CD8-positive, alpha-beta memory T cell (primary cell): ENCODE measurements around the gene LRRFIP2. TPM values are rescaled to one million over a fixed set of nuclear protein-coding genes. Genes with fewer than 3 reads are reported as not detected.

ENCODE experiments used
- CTCF ChIA-PET: fragments of 350-600 bp; sonication (Branson Sonifier 250); formaldehyde crosslinking; loops from one replicate; lab custom pipeline; 2021; ENCODE audit warnings: antibody characterized with exemption; lab: Charles Lee
- POLR2A ChIA-PET: fragments of 350-600 bp; sonication (Branson Sonifier 250); formaldehyde crosslinking; loops from one replicate; lab custom pipeline; 2021; ENCODE audit warnings: antibody characterized with exemption; lab: Charles Lee
- DNase-seq, 5 donors: peaks; one replicate each; pipeline versions ENCODE4 v3.0.0 to v3.0.0-alpha.2; 2020 to 2022; ENCODE audit warnings: mixed read lengths in 1 of 5
- H3K27ac ChIP-seq: one replicate; pipeline ENCODE4 v1.7.0; 2013; ENCODE audit warnings: low read depth, mild to moderate bottlenecking, low read length, moderate library complexity
- H3K27me3 ChIP-seq: 2 replicates; pipeline ENCODE4 v1.7.0; 2013; ENCODE audit warnings: low read length, mild to moderate bottlenecking; ENCODE audit not compliant: insufficient read depth, poor library complexity, severe bottlenecking
- H3K36me3 ChIP-seq: 2 replicates; pipeline ENCODE4 v1.7.0; 2013; ENCODE audit warnings: mild to moderate bottlenecking, low read length, moderate library complexity; ENCODE audit not compliant: insufficient read depth
- H3K4me1 ChIP-seq: 2 replicates; pipeline ENCODE4 v1.7.0; 2013; ENCODE audit warnings: mild to moderate bottlenecking, low read length, moderate library complexity; ENCODE audit not compliant: insufficient read depth
- H3K4me3 ChIP-seq: 2 replicates; pipeline ENCODE4 v1.7.0; 2013; ENCODE audit warnings: mild to moderate bottlenecking, low read length
- H3K9me3 ChIP-seq: 2 replicates; pipeline ENCODE4 v1.7.0; 2013; ENCODE audit warnings: mild to moderate bottlenecking, low read length
- H3K27ac Mint-ChIP-seq, 8 donors: one replicate each; pipeline ENCODE4 v1.8.0; 2020 to 2021; ENCODE audit warnings: mixed read lengths in 8 of 8, mild to moderate bottlenecking in 6 of 8, inconsistent platforms in 3 of 8, moderate library complexity in 3 of 8
- H3K27me3 Mint-ChIP-seq, 2 donors: one replicate each; pipeline ENCODE4 v1.8.0; 2020 to 2021; ENCODE audit warnings: mixed read lengths in 2 of 2, mild to moderate bottlenecking in 1 of 2, moderate library complexity in 1 of 2
- H3K36me3 Mint-ChIP-seq, 3 donors: one replicate each; pipeline ENCODE4 v1.8.0; 2020 to 2021; ENCODE audit warnings: mixed read lengths in 3 of 3, inconsistent platforms in 1 of 3, mild to moderate bottlenecking in 1 of 3
- H3K4me1 Mint-ChIP-seq, 3 donors: one replicate each; pipeline ENCODE4 v1.8.0; 2020 to 2021; ENCODE audit warnings: mixed read lengths in 3 of 3, inconsistent platforms in 1 of 3, mild to moderate bottlenecking in 1 of 3
- H3K4me3 Mint-ChIP-seq, 7 donors: one replicate each; pipeline ENCODE4 v1.8.0; 2020 to 2021; ENCODE audit warnings: mixed read lengths in 7 of 7, mild to moderate bottlenecking in 6 of 7, moderate library complexity in 4 of 7, inconsistent platforms in 2 of 7
- H3K9me3 Mint-ChIP-seq, 5 donors: one replicate each; pipeline ENCODE4 v1.8.0; 2020 to 2022; ENCODE audit warnings: mixed read lengths in 5 of 5, mild to moderate bottlenecking in 3 of 5, moderate library complexity in 2 of 5, inconsistent platforms in 1 of 5
- polyA plus RNA-seq: library from polyadenylated mRNA; unstranded; fragments of 300-500 nt; fragmentation: Illumina TruSeq; gene quantifications from one replicate; pipeline ENCODE4 v1.2.3, GENCODE V29; 2021
- total RNA-seq, 2 experiments: library from RNA; stranded (reverse); gene quantifications; one replicate each; pipeline ENCODE4 v1.2.3, GENCODE V29; 2021

LRRFIP2 gene
- total and polyA plus RNA-seq, 3 experiments from 2014 or later, result 21.9 to 34.3 (median 34.1) TPM

DNA sequence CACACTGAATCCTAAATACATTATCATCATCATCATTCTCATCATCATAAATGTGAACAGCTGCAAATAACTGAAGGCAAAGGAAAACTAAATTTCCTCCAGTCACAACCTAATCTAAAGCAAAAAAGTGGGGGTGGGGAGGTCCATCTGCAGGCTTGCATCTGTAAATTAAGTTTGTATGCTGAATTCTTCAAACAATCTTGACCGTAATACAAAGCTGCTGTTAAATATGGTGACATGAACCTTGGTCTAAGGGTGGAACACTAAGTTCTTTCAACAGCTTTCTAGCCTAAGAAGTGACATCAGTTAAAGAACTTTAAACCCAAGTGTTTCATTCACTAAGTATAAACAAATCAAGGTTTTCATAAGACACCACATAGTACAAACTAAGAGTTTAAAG lies 4.3 kb downstream of the LRRFIP2 start:
- DNase-seq, result no peak
- no peaks in the 10 kb centered on the region for H3K9me3 ChIP-seq
- H3K36me3 ChIP-seq, result no peaks in the 10 kb centered on the region
- ChIA-PET CTCF (no interaction called here), POLR2A (no interaction called here)
- peaks cover 11% of the 10 kb centered on the region for H3K4me1 ChIP-seq
- Mint-ChIP-seq H3K9me3 (no peaks in the 10 kb centered on the region), H3K27ac (peak overlapping the region in 1 of 8 donors; percentile 1), H3K4me1 (peaks cover 21 to 52% (median 43%) of the 10 kb centered on the region in 3 donors), H3K36me3 (peaks cover 0 to 31% (median 13%) of the 10 kb centered on the region in 3 donors), H3K4me3 (no peak overlapping the region), H3K27me3 (no peaks in the 10 kb centered on the region)
- no peak overlapping the region for H3K4me3 ChIP-seq
- H3K27me3 ChIP-seq, result no peaks in the 10 kb centered on the region
- H3K27ac ChIP-seq, result no peak overlapping the region

DNA sequence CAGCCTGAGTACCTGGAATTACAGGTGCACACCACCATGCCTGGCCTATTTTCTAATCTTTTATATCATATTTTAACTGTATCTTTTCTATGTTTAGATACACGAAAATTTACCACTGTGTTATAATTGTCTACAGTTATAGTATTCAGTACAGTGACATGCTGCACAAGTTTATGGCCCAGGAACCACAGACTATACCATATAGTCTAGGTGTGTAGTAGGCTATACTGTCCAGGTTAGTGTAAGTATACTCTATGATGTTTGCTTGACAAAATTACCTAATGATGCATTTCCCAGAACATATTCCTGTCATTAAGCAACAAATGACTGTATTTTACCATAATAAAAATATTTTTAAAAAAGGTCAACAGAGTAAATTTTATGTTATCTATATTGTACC lies 5.5 kb downstream of the LRRFIP2 start:
- peaks cover 0 to 31% (median 14%) of the 10 kb centered on the region in 3 donors for H3K36me3 Mint-ChIP-seq
- no peaks in the 10 kb centered on the region for H3K27me3 Mint-ChIP-seq
- no peaks in the 10 kb centered on the region for H3K9me3 Mint-ChIP-seq
- CTCF ChIA-PET, result no interaction called here
- H3K4me3 Mint-ChIP-seq, result no peak overlapping the region
- Histone ChIP-seq H3K9me3 (no peaks in the 10 kb centered on the region), H3K4me3 (no peak overlapping the region), H3K36me3 (no peaks in the 10 kb centered on the region), H3K4me1 (no peaks in the 10 kb centered on the region), H3K27me3 (no peaks in the 10 kb centered on the region), H3K27ac (no peak overlapping the region)
- peaks cover 14 to 47% (median 38%) of the 10 kb centered on the region in 3 donors for H3K4me1 Mint-ChIP-seq
- POLR2A ChIA-PET, result no interaction called here
- no peak for DNase-seq
- no peak overlapping the region for H3K27ac Mint-ChIP-seq

DNA sequence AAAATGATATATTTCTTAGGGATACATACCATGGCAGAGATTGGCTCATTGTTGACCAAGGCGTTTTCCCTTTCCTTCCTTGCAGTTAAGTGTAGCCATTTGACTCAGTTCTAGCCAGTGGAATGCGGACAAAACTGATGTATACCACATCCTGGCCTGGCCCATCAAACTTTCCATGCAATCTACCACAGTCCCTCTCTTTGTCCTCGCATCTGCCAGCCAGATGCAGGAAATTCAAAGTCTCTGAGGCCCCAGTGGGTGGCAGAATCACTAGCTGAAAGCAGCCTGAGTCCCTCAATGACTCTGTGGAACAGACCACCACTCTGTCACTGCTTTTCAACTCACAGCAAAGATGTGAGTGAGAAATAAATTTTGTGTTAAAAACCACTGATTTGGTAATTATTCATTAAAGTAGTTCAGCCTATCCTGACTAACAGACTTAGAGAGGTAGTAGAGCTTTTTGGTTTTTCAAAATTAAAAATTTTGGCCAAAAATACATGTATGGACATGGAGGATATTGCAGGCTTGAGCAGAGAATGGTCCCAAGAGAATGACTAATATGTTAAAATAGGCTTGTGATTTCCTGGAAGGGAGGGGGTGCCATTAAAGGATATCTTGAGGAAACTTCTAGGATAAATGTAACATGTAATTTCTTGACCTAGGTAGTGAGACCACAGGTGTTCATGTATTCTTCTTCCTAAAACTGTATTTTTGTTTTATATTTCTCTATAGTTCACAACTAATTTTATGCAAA lies 10.9 kb downstream of the LRRFIP2 start:
- H3K27me3 ChIP-seq, result no peaks in the 10 kb centered on the region
- Mint-ChIP-seq H3K4me1 (peaks cover 32 to 39% (median 39%) of the 10 kb centered on the region in 3 donors), H3K27ac (peak overlapping the region in 7 of 8 donors; percentile 44 to 91 (median 72)), H3K36me3 (peaks cover 0 to 27% (median 15%) of the 10 kb centered on the region in 3 donors), H3K27me3 (peaks cover 0 to under 1% of the 10 kb centered on the region in 2 donors), H3K4me3 (peak overlapping the region in 2 of 7 donors; percentile 32 to 42), H3K9me3 (no peaks in the 10 kb centered on the region)
- CTCF ChIA-PET, result no interaction called here
- H3K4me3 ChIP-seq, result no peak overlapping the region
- no peak for DNase-seq
- POLR2A ChIA-PET, result no interaction called here
- H3K27ac ChIP-seq, result no peak overlapping the region
- H3K9me3 ChIP-seq, result no peaks in the 10 kb centered on the region
- peaks cover 14% of the 10 kb centered on the region for H3K4me1 ChIP-seq
- no peaks in the 10 kb centered on the region for H3K36me3 ChIP-seq

DNA sequence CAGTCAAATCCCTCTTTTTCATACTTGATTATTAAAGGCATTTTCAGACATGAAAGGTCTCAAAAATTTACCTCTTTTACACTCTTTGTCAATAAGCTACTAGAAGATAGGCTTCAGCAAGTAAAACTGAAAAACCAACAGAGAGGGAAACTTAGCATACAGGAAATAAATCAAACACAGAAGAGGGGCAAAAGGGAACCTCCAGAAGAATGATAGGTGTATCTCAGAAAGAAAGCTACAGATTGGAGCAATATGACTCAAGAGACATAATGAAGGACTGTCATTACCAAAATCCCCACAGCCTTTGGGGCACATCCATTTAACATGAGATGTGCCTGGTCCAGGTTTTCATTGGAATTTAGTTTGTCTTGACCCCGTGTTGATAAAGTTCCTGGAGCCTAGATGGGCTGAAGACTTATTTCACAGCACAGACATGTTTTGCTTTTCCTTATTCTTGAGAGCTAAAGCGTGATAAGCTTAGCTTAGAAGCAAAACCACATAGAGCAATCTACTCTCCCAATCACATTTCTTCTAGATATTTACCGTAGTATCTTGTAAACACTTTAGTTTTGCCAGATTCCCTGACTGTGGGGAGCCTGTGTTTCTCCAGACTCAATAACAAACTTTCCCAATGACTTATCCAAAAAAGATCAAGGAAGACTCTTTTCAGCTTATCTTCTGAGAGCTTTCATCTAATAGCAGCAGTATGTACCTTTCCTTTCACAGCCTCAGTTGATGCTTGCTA lies 11.7 kb downstream of the LRRFIP2 start:
- Mint-ChIP-seq H3K9me3 (no peaks in the 10 kb centered on the region), H3K27ac (peak overlapping the region; percentile 13 to 91 (median 68)), H3K36me3 (peaks cover 0 to 27% (median 13%) of the 10 kb centered on the region in 3 donors), H3K4me1 (peaks cover 32 to 40% (median 33%) of the 10 kb centered on the region in 3 donors), H3K27me3 (peaks cover 0 to 1% of the 10 kb centered on the region in 2 donors), H3K4me3 (peak overlapping the region in 2 of 7 donors; percentile 8 to 42)
- Histone ChIP-seq H3K27me3 (no peaks in the 10 kb centered on the region), H3K9me3 (no peaks in the 10 kb centered on the region), H3K4me3 (no peak overlapping the region), H3K4me1 (peaks cover 14% of the 10 kb centered on the region), H3K27ac (no peak overlapping the region), H3K36me3 (no peaks in the 10 kb centered on the region)
- CTCF ChIA-PET, result no interaction called here
- POLR2A ChIA-PET, result no interaction called here
- no peak for DNase-seq

- no peaks in the 10 kb centered on the region for H3K36me3 ChIP-seq
- POLR2A ChIA-PET, result no interaction called here
- H3K4me3 ChIP-seq, result no peak overlapping the region
- Mint-ChIP-seq H3K4me1 (peaks cover 33 to 40% (median 36%) of the 10 kb centered on the region in 3 donors), H3K9me3 (no peaks in the 10 kb centered on the region), H3K27me3 (peaks cover 0 to 1% of the 10 kb centered on the region in 2 donors), H3K4me3 (no peak overlapping the region), H3K27ac (peak overlapping the region in 6 of 8 donors; percentile 8 to 83 (median 56)), H3K36me3 (peaks cover 0 to 27% (median 13%) of the 10 kb centered on the region in 3 donors)
- H3K9me3 ChIP-seq, result no peaks in the 10 kb centered on the region
- peaks cover 14% of the 10 kb centered on the region for H3K4me1 ChIP-seq
- CTCF ChIA-PET, result no interaction called here
- no peaks in the 10 kb centered on the region for H3K27me3 ChIP-seq
- no peak for DNase-seq
- no peak overlapping the region for H3K27ac ChIP-seq
Observed at GRCh38 chr3:37161351-37161750, 13.0 kb downstream of the LRRFIP2 start.

DNA sequence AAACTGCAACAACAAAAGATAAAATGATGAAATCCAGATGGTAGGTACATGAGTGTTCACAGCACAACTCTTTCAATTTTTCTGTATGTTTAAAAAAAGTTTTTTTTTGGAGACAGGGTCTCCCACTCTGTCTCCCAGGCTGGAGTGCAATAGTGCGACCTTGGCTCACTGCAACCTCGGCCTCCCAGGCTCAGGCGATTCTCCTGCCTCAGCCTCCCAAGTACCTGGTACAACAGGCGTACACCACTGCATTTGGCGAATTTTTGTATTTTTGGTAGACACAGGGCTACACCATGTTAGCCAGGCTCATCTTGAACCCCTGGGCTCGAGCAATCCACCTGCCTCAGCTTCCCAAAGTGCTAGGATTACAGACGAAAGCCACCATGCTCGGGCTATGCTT lies 18.6 kb downstream of the LRRFIP2 start:
- CTCF ChIA-PET, result interaction anchor here (0.9 kb wide), 1 partner anchor 10 kb away, joined by 4 read pairs; no protein-coding TSS in a partner anchor
- Histone ChIP-seq H3K4me1 (peaks cover 14% of the 10 kb centered on the region), H3K36me3 (peaks cover 4% of the 10 kb centered on the region), H3K27me3 (no peaks in the 10 kb centered on the region), H3K9me3 (no peaks in the 10 kb centered on the region), H3K27ac (no peak overlapping the region), H3K4me3 (no peak overlapping the region)
- Mint-ChIP-seq H3K4me3 (no peak overlapping the region), H3K4me1 (peaks cover 22 to 31% (median 23%) of the 10 kb centered on the region in 3 donors), H3K36me3 (peaks cover 4 to 43% (median 15%) of the 10 kb centered on the region in 3 donors), H3K27me3 (peaks cover 0 to 1% of the 10 kb centered on the region in 2 donors), H3K9me3 (no peaks in the 10 kb centered on the region), H3K27ac (no peak overlapping the region)
- no peak for DNase-seq
- POLR2A ChIA-PET, result no interaction called here

- Mint-ChIP-seq H3K27me3 (peaks cover 0 to 1% of the 10 kb centered on the region in 2 donors), H3K9me3 (no peaks in the 10 kb centered on the region), H3K4me3 (no peak overlapping the region), H3K36me3 (peaks cover 4 to 41% (median 11%) of the 10 kb centered on the region in 3 donors), H3K4me1 (peaks cover 22 to 31% (median 23%) of the 10 kb centered on the region in 3 donors), H3K27ac (peak overlapping the region in 1 of 8 donors; percentile 50)
- H3K27me3 ChIP-seq, result no peaks in the 10 kb centered on the region
- H3K27ac ChIP-seq, result no peak overlapping the region
- POLR2A ChIA-PET, result no interaction called here
- peaks cover 14% of the 10 kb centered on the region for H3K4me1 ChIP-seq
- DNase-seq, result no peak
- H3K4me3 ChIP-seq, result no peak overlapping the region
- peaks cover 4% of the 10 kb centered on the region for H3K36me3 ChIP-seq
- H3K9me3 ChIP-seq, result no peaks in the 10 kb centered on the region
- CTCF ChIA-PET, result no interaction called here
Observed at GRCh38 chr3:37154668-37155314, 19.6 kb downstream of the LRRFIP2 start.
